Liver (tissue), 9 donors: Measurements from ENCODE around the gene FARP1. TPM values are rescaled to one million over a fixed set of nuclear protein-coding genes. Genes with fewer than 3 reads are reported as not detected.

Experiments used
- DNase-seq: peaks from one replicate; pipeline ENCODE4 v3.0.0-alpha.2; 2017; ENCODE audit warnings: low spot score
- H3K27ac ChIP-seq, 2 donors: one replicate each; pipeline ENCODE4 v1.7.0; 2013; ENCODE audit warnings: inconsistent platforms in 2 of 2, low read length in 2 of 2, control low read depth in 1 of 2, low read depth in 1 of 2, mild to moderate bottlenecking in 1 of 2
- H3K27me3 ChIP-seq, 4 donors: one replicate each; pipeline versions ENCODE4 v1.6.1 to v1.7.0; 2013; ENCODE audit warnings: low read length in 3 of 4, inconsistent platforms in 1 of 4, mild to moderate bottlenecking in 1 of 4, moderate library complexity in 1 of 4; ENCODE audit not compliant: control insufficient read depth in 4 of 4, insufficient read depth in 4 of 4
- H3K36me3 ChIP-seq, 4 donors: one replicate each; pipeline versions ENCODE4 v1.6.1 to v1.7.0; 2013; ENCODE audit warnings: low read length in 3 of 4, mild to moderate bottlenecking in 3 of 4, low read depth in 1 of 4, moderate library complexity in 1 of 4; ENCODE audit not compliant: control insufficient read depth in 4 of 4, insufficient read depth in 3 of 4
- H3K4me1 ChIP-seq, 4 donors: one replicate each; pipeline versions ENCODE4 v1.6.1 to v1.7.0; 2013; ENCODE audit warnings: low read length in 3 of 4, mild to moderate bottlenecking in 3 of 4, moderate library complexity in 1 of 4; ENCODE audit not compliant: control insufficient read depth in 4 of 4, insufficient read depth in 4 of 4
- H3K4me3 ChIP-seq, 3 donors: one replicate each; pipeline versions ENCODE4 v1.6.1 to v1.7.0; 2013; ENCODE audit warnings: low read length in 3 of 3, control low read depth in 1 of 3, low read depth in 1 of 3, mild to moderate bottlenecking in 1 of 3
- H3K9ac ChIP-seq, 2 donors: one replicate each; pipeline ENCODE4 v1.7.0; 2013; ENCODE audit warnings: low read length in 2 of 2, mild to moderate bottlenecking in 2 of 2, moderate library complexity in 2 of 2, control low read depth in 1 of 2, low read depth in 1 of 2
- H3K9me3 ChIP-seq, 4 donors: one replicate each; pipeline versions ENCODE4 v1.6.1 to v1.7.0; 2013; ENCODE audit warnings: low read length in 3 of 4; ENCODE audit not compliant: control insufficient read depth in 4 of 4
- ATF3 ChIP-seq: IDR thresholded peaks from 2 replicates; pipeline ENCODE4 v1.6.1; 2016; ENCODE audit warnings: antibody characterized with exemption
- EGR1 ChIP-seq, 2 donors: IDR thresholded peaks; 2 replicates each; pipeline ENCODE4 v1.6.1; 2016 to 2018; ENCODE audit warnings: antibody characterized with exemption in 2 of 2, low read depth in 2 of 2
- FOXA1 ChIP-seq: IDR thresholded peaks from 2 replicates; pipeline ENCODE4 v1.6.1; 2016; ENCODE audit warnings: antibody characterized with exemption
- FOXA2 ChIP-seq: IDR thresholded peaks from 2 replicates; pipeline ENCODE4 v1.6.1; 2016; ENCODE audit warnings: antibody characterized with exemption
- GABPA ChIP-seq, 2 donors: IDR thresholded peaks in 1 of 2; conservative IDR thresholded peaks in 1 of 2; 2 replicates each; pipeline ENCODE4 v1.6.1; 2016; ENCODE audit warnings: antibody characterized with exemption in 2 of 2, mild to moderate bottlenecking in 1 of 2, moderate library complexity in 1 of 2
- HNF4A ChIP-seq, 2 donors: conservative IDR thresholded peaks; 2 replicates each; pipeline ENCODE4 v1.6.1; 2016; ENCODE audit warnings: antibody characterized with exemption in 2 of 2, mild to moderate bottlenecking in 2 of 2
- HNF4G ChIP-seq: IDR thresholded peaks from 2 replicates; pipeline ENCODE4 v1.6.1; 2016; ENCODE audit warnings: antibody characterized with exemption
- JUND ChIP-seq, 2 donors: IDR thresholded peaks; 2 replicates each; pipeline ENCODE4 v1.6.1; 2016; ENCODE audit warnings: antibody characterized with exemption in 2 of 2
- MAX ChIP-seq: IDR thresholded peaks from 2 replicates; pipeline ENCODE4 v1.6.1; 2016; ENCODE audit warnings: antibody characterized with exemption
- NR2F2 ChIP-seq: IDR thresholded peaks from 2 replicates; pipeline ENCODE4 v1.6.1; 2016; ENCODE audit warnings: antibody characterized with exemption
- RAD21 ChIP-seq, 2 donors: IDR thresholded peaks; 2 replicates each; pipeline ENCODE4 v1.6.1; 2016; ENCODE audit warnings: antibody characterized with exemption in 2 of 2, mild to moderate bottlenecking in 2 of 2
- RXRA ChIP-seq, 2 donors: IDR thresholded peaks; 2 replicates each; pipeline ENCODE4 v1.6.1; 2017 to 2018; ENCODE audit warnings: antibody characterized with exemption in 2 of 2, mild to moderate bottlenecking in 1 of 2
- TAF1 ChIP-seq: conservative IDR thresholded peaks from 2 replicates; pipeline ENCODE4 v1.6.1; 2016; ENCODE audit warnings: antibody characterized with exemption, mild to moderate bottlenecking
- YY1 ChIP-seq: IDR thresholded peaks from 2 replicates; pipeline ENCODE4 v1.6.1; 2016; ENCODE audit warnings: antibody characterized with exemption, mild to moderate bottlenecking
- ZBTB33 ChIP-seq: IDR thresholded peaks from 2 replicates; pipeline ENCODE4 v1.6.1; 2016; ENCODE audit warnings: antibody characterized with exemption
- WGBS: extraction: QIAGEN DNeasy Blood & Tissue Kit; methylation state at CpG from one replicate; pipeline ENCODE4 v1.1.7; 2013; 5-methylcytosine and 5-hydroxymethylcytosine counted together
- polyA plus RNA-seq, 2 donors: library from polyadenylated mRNA; stranded (reverse) in 1 of 2; unstranded in 1 of 2; fragments of 200-250 nt in 1 of 2; fragments of >200 nt in 1 of 2; fragmentation: Nextera tagmentation in 1 of 2; extraction: Ambion mirVana in 1 of 2; gene quantifications; one replicate each; pipeline versions ENCODE4 v1.2.1 to v1.2.3, GENCODE V29; 2013 to 2015
- total RNA-seq, 2 donors: library from RNA; depleted of rRNA; stranded (reverse); fragments of >200 nt; gene quantifications; one replicate each; pipeline ENCODE4 v1.2.3, GENCODE V29; 2014
- TF ChIP-seq, protein P1 (sequence below): IDR thresholded peaks from 2 replicates; pipeline ENCODE4 v1.6.1; 2016; ENCODE audit warnings: antibody characterized with exemption, mild to moderate bottlenecking
- TF ChIP-seq, protein P2 (sequence below): fragments of 150-350 bp; IDR thresholded peaks from 2 replicates; pipeline ENCODE4 v1.5.1; 2017; ENCODE audit warnings: improper control_type of control experiment, low read depth, low read length; ENCODE audit not compliant: missing input control
- donor health status: healthy.
- donor health status: healthy.
- donor health status: healthy.
- donor health status: healthy.
- donor health status: healthy.

Gene FARP1
- total and polyA plus RNA-seq, 4 donors = 28.4 to 62.6 (median 39.8) TPM

- no peaks in the 10 kb centered on the region for H3K9me3 ChIP-seq
- DNase-seq = no peak
- H3K4me3 ChIP-seq = no peak overlapping the region
- H3K9ac ChIP-seq = no peak overlapping the region
- H3K27ac ChIP-seq = no peak overlapping the region
- H3K27me3 ChIP-seq = no peaks in the 10 kb centered on the region
- peaks cover 0 to 3% (median 0%) of the 10 kb centered on the region in 4 donors for H3K4me1 ChIP-seq
- WGBS = 86% methylated on average over 21 of the region's 21 CpGs
- H3K36me3 ChIP-seq = peaks cover 7 to 65% (median 32%) of the 10 kb centered on the region in 4 donors
- TF ChIP-seq HNF4A (conservative IDR thresholded peaks at IDR 0.05) = no peak
- no peak for TF ChIP-seq MAX
- no peak for TF ChIP-seq GABPA (IDR thresholded peaks at IDR 0.05 in 1 of 2, conservative IDR thresholded peaks at IDR 0.05 in 1 of 2)
- no peak for TF ChIP-seq RXRA (IDR thresholded peaks at IDR 0.05)
- TF ChIP-seq NR2F2 = no peak
- TF ChIP-seq YY1 = no peak
- TF ChIP-seq TAF1 = no peak
- TF ChIP-seq FOXA1 = no peak
- no peak for TF ChIP-seq JUND (IDR thresholded peaks at IDR 0.05)
- no peak for TF ChIP-seq EGR1 (IDR thresholded peaks at IDR 0.05; ENCODE audit: low read depth in 2 of 2)
- TF ChIP-seq, protein P1, sequence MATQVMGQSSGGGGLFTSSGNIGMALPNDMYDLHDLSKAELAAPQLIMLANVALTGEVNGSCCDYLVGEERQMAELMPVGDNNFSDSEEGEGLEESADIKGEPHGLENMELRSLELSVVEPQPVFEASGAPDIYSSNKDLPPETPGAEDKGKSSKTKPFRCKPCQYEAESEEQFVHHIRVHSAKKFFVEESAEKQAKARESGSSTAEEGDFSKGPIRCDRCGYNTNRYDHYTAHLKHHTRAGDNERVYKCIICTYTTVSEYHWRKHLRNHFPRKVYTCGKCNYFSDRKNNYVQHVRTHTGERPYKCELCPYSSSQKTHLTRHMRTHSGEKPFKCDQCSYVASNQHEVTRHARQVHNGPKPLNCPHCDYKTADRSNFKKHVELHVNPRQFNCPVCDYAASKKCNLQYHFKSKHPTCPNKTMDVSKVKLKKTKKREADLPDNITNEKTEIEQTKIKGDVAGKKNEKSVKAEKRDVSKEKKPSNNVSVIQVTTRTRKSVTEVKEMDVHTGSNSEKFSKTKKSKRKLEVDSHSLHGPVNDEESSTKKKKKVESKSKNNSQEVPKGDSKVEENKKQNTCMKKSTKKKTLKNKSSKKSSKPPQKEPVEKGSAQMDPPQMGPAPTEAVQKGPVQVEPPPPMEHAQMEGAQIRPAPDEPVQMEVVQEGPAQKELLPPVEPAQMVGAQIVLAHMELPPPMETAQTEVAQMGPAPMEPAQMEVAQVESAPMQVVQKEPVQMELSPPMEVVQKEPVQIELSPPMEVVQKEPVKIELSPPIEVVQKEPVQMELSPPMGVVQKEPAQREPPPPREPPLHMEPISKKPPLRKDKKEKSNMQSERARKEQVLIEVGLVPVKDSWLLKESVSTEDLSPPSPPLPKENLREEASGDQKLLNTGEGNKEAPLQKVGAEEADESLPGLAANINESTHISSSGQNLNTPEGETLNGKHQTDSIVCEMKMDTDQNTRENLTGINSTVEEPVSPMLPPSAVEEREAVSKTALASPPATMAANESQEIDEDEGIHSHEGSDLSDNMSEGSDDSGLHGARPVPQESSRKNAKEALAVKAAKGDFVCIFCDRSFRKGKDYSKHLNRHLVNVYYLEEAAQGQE = no peak
- no peak for TF ChIP-seq ATF3
- TF ChIP-seq HNF4G = no peak
- TF ChIP-seq FOXA2 = no peak
- no peak for TF ChIP-seq ZBTB33
- no peak for TF ChIP-seq RAD21 (IDR thresholded peaks at IDR 0.05)
- TF ChIP-seq, protein P2, sequence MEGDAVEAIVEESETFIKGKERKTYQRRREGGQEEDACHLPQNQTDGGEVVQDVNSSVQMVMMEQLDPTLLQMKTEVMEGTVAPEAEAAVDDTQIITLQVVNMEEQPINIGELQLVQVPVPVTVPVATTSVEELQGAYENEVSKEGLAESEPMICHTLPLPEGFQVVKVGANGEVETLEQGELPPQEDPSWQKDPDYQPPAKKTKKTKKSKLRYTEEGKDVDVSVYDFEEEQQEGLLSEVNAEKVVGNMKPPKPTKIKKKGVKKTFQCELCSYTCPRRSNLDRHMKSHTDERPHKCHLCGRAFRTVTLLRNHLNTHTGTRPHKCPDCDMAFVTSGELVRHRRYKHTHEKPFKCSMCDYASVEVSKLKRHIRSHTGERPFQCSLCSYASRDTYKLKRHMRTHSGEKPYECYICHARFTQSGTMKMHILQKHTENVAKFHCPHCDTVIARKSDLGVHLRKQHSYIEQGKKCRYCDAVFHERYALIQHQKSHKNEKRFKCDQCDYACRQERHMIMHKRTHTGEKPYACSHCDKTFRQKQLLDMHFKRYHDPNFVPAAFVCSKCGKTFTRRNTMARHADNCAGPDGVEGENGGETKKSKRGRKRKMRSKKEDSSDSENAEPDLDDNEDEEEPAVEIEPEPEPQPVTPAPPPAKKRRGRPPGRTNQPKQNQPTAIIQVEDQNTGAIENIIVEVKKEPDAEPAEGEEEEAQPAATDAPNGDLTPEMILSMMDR = no peak
Observed at GRCh38 chr13:98443800-98444325, 301.0 kb downstream of the FARP1 start.
